ENCODE results near the gene DPP6. TPM values are rescaled to one million over a fixed set of nuclear protein-coding genes. Genes with fewer than 3 reads are reported as not detected.

DPP6 gene
- total and polyA plus RNA-seq, 4 experiments from 2014 or later: not detected

DNA sequence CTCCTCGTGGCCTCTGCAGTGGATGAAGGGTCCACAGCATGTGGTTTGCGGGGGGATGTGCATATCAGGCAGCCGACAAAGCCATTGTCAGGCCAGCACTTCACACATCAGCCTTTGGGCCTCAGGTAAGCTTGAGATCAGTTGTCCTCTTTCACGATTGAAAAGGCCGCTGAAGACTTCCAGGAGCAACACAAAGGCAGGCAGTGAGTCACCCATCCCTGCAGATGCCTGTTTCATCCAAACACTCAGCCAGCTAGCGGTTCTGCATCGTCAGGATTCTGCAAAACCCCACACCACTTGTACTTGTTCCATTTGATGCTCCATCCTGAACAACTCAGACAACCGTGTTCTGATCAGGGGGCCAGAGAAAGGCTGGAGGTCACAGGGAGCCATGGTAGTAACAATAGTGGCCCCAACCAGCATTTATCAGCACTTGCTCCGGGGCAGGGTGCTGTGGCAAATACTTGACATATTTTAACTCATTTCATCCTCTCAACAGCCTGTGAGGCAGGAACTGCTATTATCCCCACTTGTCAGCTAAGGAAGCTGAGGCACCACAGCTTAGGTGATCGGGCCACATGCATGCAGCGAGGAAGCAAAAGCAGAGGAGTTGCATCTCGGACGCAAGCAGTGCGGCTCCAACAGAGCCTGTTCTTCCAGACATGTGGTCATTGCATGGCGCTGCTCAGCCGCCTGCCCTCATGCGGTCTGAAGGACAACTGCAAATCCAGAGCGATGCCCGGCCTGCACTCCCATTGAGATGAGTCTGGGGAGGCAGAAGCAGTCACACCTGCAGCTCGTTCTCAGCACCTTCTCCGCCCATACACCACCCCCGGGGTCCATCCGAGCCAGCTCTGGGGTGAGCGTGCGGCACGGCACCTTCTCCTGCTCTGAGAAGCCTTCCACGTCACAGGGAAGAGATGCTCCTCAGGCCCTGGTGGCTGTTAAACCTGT is 805.8 kb downstream of the DPP6 start:
- DNase-seq: no peak
- H3K4me3 ChIP-seq (ENCODE audit: low read length in 2 of 2): no peak overlapping the region
- POLR2A ChIA-PET (ENCODE audit: partially characterized antibody): no interaction called here
- Mint-ChIP-seq H3K36me3 (no peaks in the 10 kb centered on the region), H3K4me1 (no peaks in the 10 kb centered on the region), H3K4me3 (no peak overlapping the region), H3K27ac (no peak overlapping the region), H3K27me3 (no peaks in the 10 kb centered on the region), H3K9me3 (peaks cover 0 to 3% (median 0%) of the 10 kb centered on the region in 8 donors)
- H3K9me3 ChIP-seq (ENCODE audit: control insufficient read depth in 1 of 2, low read length in 2 of 2): no peaks in the 10 kb centered on the region
- no peak overlapping the region for H3K27ac ChIP-seq (ENCODE audit: low read depth, low read length)
- intact Hi-C loops (cut with micrococcal nuclease): no loop called here
- H3K27me3 ChIP-seq (ENCODE audit: insufficient read depth, low read length): no peaks in the 10 kb centered on the region
- CTCF ChIA-PET (ENCODE audit: partially characterized antibody): no interaction called here
- H3K4me1 ChIP-seq (ENCODE audit: insufficient read depth, low read length): no peaks in the 10 kb centered on the region
- no peaks in the 10 kb centered on the region for H3K36me3 ChIP-seq (ENCODE audit: insufficient read depth, low read length)

DNA sequence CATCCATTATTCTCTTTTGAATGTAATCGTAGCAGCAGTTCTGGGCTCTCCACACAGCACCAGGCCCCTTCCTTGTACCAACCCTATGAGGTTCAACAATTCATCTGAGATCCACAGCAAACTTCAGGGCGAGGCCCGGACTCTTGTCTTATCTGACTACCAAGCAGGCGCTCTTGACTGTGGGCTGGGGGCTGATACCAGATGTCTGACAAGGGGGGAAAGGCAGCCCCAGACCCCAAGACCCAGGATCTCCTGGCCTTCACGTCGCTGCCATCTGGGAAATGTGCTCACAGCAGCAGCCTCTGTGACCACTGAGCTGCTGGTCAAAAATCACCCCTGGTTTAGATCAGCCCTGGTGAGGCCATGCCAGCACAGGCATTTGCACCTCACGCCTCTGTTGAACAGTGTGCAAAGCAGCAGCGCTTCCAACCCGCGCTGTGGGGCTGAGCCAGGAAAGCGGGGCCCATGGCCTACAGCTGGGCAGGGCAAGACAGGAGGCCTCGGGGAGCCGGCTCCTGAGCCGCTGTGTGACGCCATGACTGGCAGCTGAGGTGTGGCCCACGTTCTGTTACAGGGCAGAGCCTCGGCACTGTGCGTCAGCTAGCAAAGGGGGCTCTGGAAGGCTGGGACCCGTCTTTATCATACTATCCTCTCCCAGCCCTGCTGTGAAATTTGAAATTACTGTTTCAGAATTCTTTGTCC is 806.8 kb downstream of the DPP6 start:
- Mint-ChIP-seq H3K9me3 (no peaks in the 10 kb centered on the region), H3K4me3 (no peak overlapping the region), H3K27me3 (peaks cover 0 to 2% of the 10 kb centered on the region in 2 donors), H3K27ac (no peak overlapping the region), H3K4me1 (no peaks in the 10 kb centered on the region), H3K36me3 (no peaks in the 10 kb centered on the region)
- ChIA-PET CTCF (ENCODE audit: partially characterized antibody) (no interaction called here), POLR2A (ENCODE audit: partially characterized antibody) (no interaction called here)
- Histone ChIP-seq H3K27ac (ENCODE audit: low read depth, low read length) (no peak overlapping the region), H3K27me3 (ENCODE audit: insufficient read depth, low read length) (no peaks in the 10 kb centered on the region), H3K4me1 (ENCODE audit: insufficient read depth, low read length) (no peaks in the 10 kb centered on the region), H3K4me3 (ENCODE audit: low read length in 2 of 2) (no peak overlapping the region), H3K36me3 (ENCODE audit: insufficient read depth, low read length) (no peaks in the 10 kb centered on the region), H3K9me3 (ENCODE audit: control insufficient read depth in 1 of 2, low read length in 2 of 2) (no peaks in the 10 kb centered on the region)
- DNase-seq: no peak
- intact Hi-C loops (cut with micrococcal nuclease): no loop called here

- peaks cover 2 to 4% of the 10 kb centered on the region in 2 donors for H3K27me3 Mint-ChIP-seq
- H3K9me3 Mint-ChIP-seq: no peaks in the 10 kb centered on the region
- no peaks in the 10 kb centered on the region for H3K27me3 ChIP-seq (ENCODE audit: insufficient read depth, low read length)
- POLR2A ChIA-PET (ENCODE audit: partially characterized antibody): no interaction called here
- H3K27ac Mint-ChIP-seq: no peak overlapping the region
- no peaks in the 10 kb centered on the region for H3K4me1 ChIP-seq (ENCODE audit: insufficient read depth, low read length)
- no peak for DNase-seq
- no peaks in the 10 kb centered on the region for H3K9me3 ChIP-seq (ENCODE audit: control insufficient read depth in 1 of 2, low read length in 2 of 2)
- H3K27ac ChIP-seq (ENCODE audit: low read depth, low read length): no peak overlapping the region
- no peak overlapping the region for H3K4me3 Mint-ChIP-seq
- intact Hi-C loops (cut with micrococcal nuclease): no loop called here
- no peaks in the 10 kb centered on the region for H3K4me1 Mint-ChIP-seq
- no peaks in the 10 kb centered on the region for H3K36me3 ChIP-seq (ENCODE audit: insufficient read depth, low read length)
- CTCF ChIA-PET (ENCODE audit: partially characterized antibody): no interaction called here
- H3K36me3 Mint-ChIP-seq: no peaks in the 10 kb centered on the region
- H3K4me3 ChIP-seq (ENCODE audit: low read length in 2 of 2): no peak overlapping the region
Observed at GRCh38 chr7:154859747-154860620, 807.8 kb downstream of the DPP6 start.

GRCh38 chr7:154860621-154861375 is 808.6 kb downstream of the DPP6 start:
- Histone ChIP-seq H3K27me3 (ENCODE audit: insufficient read depth, low read length) (no peaks in the 10 kb centered on the region), H3K9me3 (ENCODE audit: control insufficient read depth in 1 of 2, low read length in 2 of 2) (no peaks in the 10 kb centered on the region), H3K27ac (ENCODE audit: low read depth, low read length) (no peak overlapping the region), H3K4me3 (ENCODE audit: low read length in 2 of 2) (no peak overlapping the region), H3K4me1 (ENCODE audit: insufficient read depth, low read length) (no peaks in the 10 kb centered on the region), H3K36me3 (ENCODE audit: insufficient read depth, low read length) (no peaks in the 10 kb centered on the region)
- intact Hi-C loops (cut with micrococcal nuclease): no loop called here
- no peaks in the 10 kb centered on the region for H3K36me3 Mint-ChIP-seq
- ChIA-PET POLR2A (ENCODE audit: partially characterized antibody) (no interaction called here), CTCF (ENCODE audit: partially characterized antibody) (no interaction called here)
- H3K4me3 Mint-ChIP-seq: no peak overlapping the region
- H3K27ac Mint-ChIP-seq: no peak overlapping the region
- DNase-seq: no peak
- H3K9me3 Mint-ChIP-seq: no peaks in the 10 kb centered on the region
- H3K27me3 Mint-ChIP-seq: peaks cover 2 to 4% of the 10 kb centered on the region in 2 donors
- no peaks in the 10 kb centered on the region for H3K4me1 Mint-ChIP-seq

- intact Hi-C loops (cut with micrococcal nuclease): no loop called here
- no peaks in the 10 kb centered on the region for H3K4me1 ChIP-seq (ENCODE audit: insufficient read depth, low read length)
- no peaks in the 10 kb centered on the region for H3K27me3 ChIP-seq (ENCODE audit: insufficient read depth, low read length)
- Mint-ChIP-seq H3K36me3 (no peaks in the 10 kb centered on the region), H3K9me3 (no peaks in the 10 kb centered on the region), H3K27me3 (peaks cover 3 to 6% of the 10 kb centered on the region in 2 donors), H3K27ac (no peak overlapping the region), H3K4me1 (no peaks in the 10 kb centered on the region), H3K4me3 (no peak overlapping the region)
- H3K36me3 ChIP-seq (ENCODE audit: insufficient read depth, low read length): no peaks in the 10 kb centered on the region
- DNase-seq: no peak
- POLR2A ChIA-PET (ENCODE audit: partially characterized antibody): no interaction called here
- H3K4me3 ChIP-seq (ENCODE audit: low read length in 2 of 2): no peak overlapping the region
- H3K9me3 ChIP-seq (ENCODE audit: control insufficient read depth in 1 of 2, low read length in 2 of 2): no peaks in the 10 kb centered on the region
- no peak overlapping the region for H3K27ac ChIP-seq (ENCODE audit: low read depth, low read length)
- CTCF ChIA-PET (ENCODE audit: partially characterized antibody): no interaction called here
Observed at GRCh38 chr7:154861589-154861988, 809.4 kb downstream of the DPP6 start.

GRCh38 chr7:154862153-154862791 is 810.1 kb downstream of the DPP6 start:
- Histone ChIP-seq H3K27me3 (ENCODE audit: insufficient read depth, low read length) (no peaks in the 10 kb centered on the region), H3K4me1 (ENCODE audit: insufficient read depth, low read length) (no peaks in the 10 kb centered on the region), H3K36me3 (ENCODE audit: insufficient read depth, low read length) (no peaks in the 10 kb centered on the region), H3K4me3 (ENCODE audit: low read length in 2 of 2) (no peak overlapping the region), H3K9me3 (ENCODE audit: control insufficient read depth in 1 of 2, low read length in 2 of 2) (no peaks in the 10 kb centered on the region), H3K27ac (ENCODE audit: low read depth, low read length) (no peak overlapping the region)
- Mint-ChIP-seq H3K4me1 (no peaks in the 10 kb centered on the region), H3K27ac (no peak overlapping the region), H3K9me3 (no peaks in the 10 kb centered on the region), H3K36me3 (no peaks in the 10 kb centered on the region), H3K4me3 (no peak overlapping the region), H3K27me3 (peaks cover 6 to 12% of the 10 kb centered on the region in 2 donors)
- POLR2A ChIA-PET (ENCODE audit: partially characterized antibody): no interaction called here
- intact Hi-C loops (cut with micrococcal nuclease): no loop called here
- CTCF ChIA-PET (ENCODE audit: partially characterized antibody): no interaction called here
- DNase-seq: no peak

Measured in CD4-positive, alpha-beta memory T cell (primary cell).